Osteocyte (in vitro differentiated cells): Measurements from ENCODE around the gene LTBP3. TPM values are rescaled to one million over a fixed set of nuclear protein-coding genes. Genes with fewer than 3 reads are reported as not detected.
A peak's percentile ranks its signal among the peaks of the same experiment; 100 is the strongest.

ENCODE experiments used
- DNase-seq: peaks from one replicate; pipeline ENCODE4 v3.0.0; 2021; ENCODE audit warnings: mixed read lengths; ENCODE audit not compliant: unreplicated experiment; ENCODE audit errors: extremely low spot score
- H3K27ac Mint-ChIP-seq: one replicate; pipeline ENCODE4 v1.8.0; 2021; ENCODE audit warnings: mild to moderate bottlenecking, mixed read lengths; ENCODE audit not compliant: unreplicated experiment
- H3K27me3 Mint-ChIP-seq: one replicate; pipeline ENCODE4 v1.8.0; 2021; ENCODE audit warnings: mixed read lengths; ENCODE audit not compliant: unreplicated experiment
- H3K36me3 Mint-ChIP-seq: one replicate; pipeline ENCODE4 v1.8.0; 2021; ENCODE audit warnings: mixed read lengths; ENCODE audit not compliant: unreplicated experiment
- H3K4me1 Mint-ChIP-seq: one replicate; pipeline ENCODE4 v1.8.0; 2021; ENCODE audit warnings: mixed read lengths; ENCODE audit not compliant: unreplicated experiment
- H3K4me3 Mint-ChIP-seq: one replicate; pipeline ENCODE4 v1.8.0; 2021; ENCODE audit warnings: mild to moderate bottlenecking, moderate library complexity, mixed read lengths; ENCODE audit not compliant: unreplicated experiment
- H3K9me3 Mint-ChIP-seq: one replicate; pipeline ENCODE4 v1.8.0; 2021; ENCODE audit warnings: mixed read lengths; ENCODE audit not compliant: unreplicated experiment
- CTCF ChIP-seq: fragments of 200-600 bp; sonication (generic); IDR thresholded peaks from 2 replicates; pipeline ENCODE4 v1.5.0; 2021; ENCODE audit warnings: antibody characterized with exemption, mild to moderate bottlenecking, moderate library complexity
- total RNA-seq: library from RNA; stranded (reverse); gene quantifications from 2 replicates; pipeline ENCODE4 v1.2.1, GENCODE V29; 2021

Gene LTBP3
- total RNA-seq, 1 donor from 2014 or later: 256 TPM

- H3K36me3 Mint-ChIP-seq: peaks cover 23% of the 10 kb centered on the region
- no peak for DNase-seq
- no peaks in the 10 kb centered on the region for H3K27me3 Mint-ChIP-seq
- no peak overlapping the region for H3K27ac Mint-ChIP-seq
- H3K4me1 Mint-ChIP-seq: peaks cover 16% of the 10 kb centered on the region
- H3K9me3 Mint-ChIP-seq: no peaks in the 10 kb centered on the region
- TF ChIP-seq CTCF: no peak
- H3K4me3 Mint-ChIP-seq: no peak overlapping the region
These were observed 29.3 kb downstream of the LTBP3 start for GRCh38 chr11:65528819-65529350.

GRCh38 chr11:65526744-65527143 lies 31.4 kb downstream of the LTBP3 start:
- peaks cover 16% of the 10 kb centered on the region for H3K4me1 Mint-ChIP-seq

GRCh38 chr11:65525546-65526480 lies 32.3 kb downstream of the LTBP3 start:
- DNase-seq: no peak
- Mint-ChIP-seq H3K36me3 (peaks cover 17% of the 10 kb centered on the region), H3K27ac (peak overlapping the region; percentile 82), H3K4me1 (peaks cover 16% of the 10 kb centered on the region), H3K4me3 (peak overlapping the region; percentile 80), H3K9me3 (no peaks in the 10 kb centered on the region), H3K27me3 (no peaks in the 10 kb centered on the region)
- TF ChIP-seq CTCF: no peak

More at GRCh38 chr11:65526744-65527143, 31.4 kb downstream of the LTBP3 start:
- Mint-ChIP-seq H3K36me3 (peaks cover 22% of the 10 kb centered on the region), H3K9me3 (no peaks in the 10 kb centered on the region), H3K4me3 (peak overlapping the region; percentile 80), H3K27me3 (no peaks in the 10 kb centered on the region), H3K27ac (no peak overlapping the region)
- TF ChIP-seq CTCF: no peak
- no peak for DNase-seq

GRCh38 chr11:65524741-65525545 lies 33.2 kb downstream of the LTBP3 start, which contains the start of gene SCYL1:
TSS of gene SCYL1 (plus strand) at chr11:65525083. CDS start at chr11:65525154, 71 bp downstream.
- TF ChIP-seq CTCF: no peak
- no peaks in the 10 kb centered on the region for H3K27me3 Mint-ChIP-seq
- peaks cover 13% of the 10 kb centered on the region for H3K36me3 Mint-ChIP-seq
- no peaks in the 10 kb centered on the region for H3K9me3 Mint-ChIP-seq
- H3K27ac Mint-ChIP-seq: peak within 1 kb of the TSS; percentile 82
- peak within 1 kb of the TSS; percentile 80 for H3K4me3 Mint-ChIP-seq
- DNase-seq: peak; percentile 95
- peaks cover 16% of the 10 kb centered on the region for H3K4me1 Mint-ChIP-seq
